ACC112 (cell line): Measurements from ENCODE around the gene CTAGE6.
"Not testable (repeated sequence)": the region's sequence is repeated elsewhere in the genome, so short reads cannot be mapped to it uniquely, and the experiment has no call there.

Experiments
- H2AFZ ChIP-seq: fragments of 200-600 bp; sonication (generic); one replicate; pipeline ENCODE4 v1.6.0; 2017; ENCODE audit warnings: antibody characterized with exemption, low read length; ENCODE audit not compliant: unreplicated experiment
- H3K27ac ChIP-seq: fragments of 200-600 bp; sonication (generic); 2 replicates; pipeline ENCODE4 v1.5.1; 2014; ENCODE audit warnings: low read depth, mild to moderate bottlenecking, antibody characterized with exemption, low read length, moderate library complexity
- H3K27me3 ChIP-seq: fragments of 200-600 bp; sonication (generic); 2 replicates; pipeline ENCODE4 v1.6.1; 2014; ENCODE audit warnings: mild to moderate bottlenecking, antibody characterized with exemption, low read length, moderate library complexity, mixed read lengths; ENCODE audit not compliant: insufficient read depth
- H3K36me3 ChIP-seq: fragments of 200-600 bp; sonication (generic); 2 replicates; pipeline ENCODE4 v1.6.1; 2016; ENCODE audit warnings: mild to moderate bottlenecking, antibody characterized with exemption, low read length, moderate library complexity, mixed read lengths; ENCODE audit not compliant: insufficient read depth
- H3K4me1 ChIP-seq: fragments of 200-600 bp; sonication (generic); one replicate; pipeline ENCODE4 v1.6.1; 2016; ENCODE audit warnings: low read length, mixed read lengths; ENCODE audit not compliant: insufficient read depth, unreplicated experiment, control insufficient read depth
- H3K4me3 ChIP-seq: fragments of 200-600 bp; sonication (generic); 2 replicates; pipeline ENCODE4 v1.5.1; 2014; ENCODE audit warnings: mild to moderate bottlenecking, low read depth, low read length
- H3K79me2 ChIP-seq: fragments of 200-600 bp; sonication (generic); one replicate; pipeline ENCODE4 v1.6.0; 2016; ENCODE audit warnings: low read length; ENCODE audit not compliant: control insufficient read depth, unreplicated experiment, insufficient read depth

The CTAGE6 gene, protein sequence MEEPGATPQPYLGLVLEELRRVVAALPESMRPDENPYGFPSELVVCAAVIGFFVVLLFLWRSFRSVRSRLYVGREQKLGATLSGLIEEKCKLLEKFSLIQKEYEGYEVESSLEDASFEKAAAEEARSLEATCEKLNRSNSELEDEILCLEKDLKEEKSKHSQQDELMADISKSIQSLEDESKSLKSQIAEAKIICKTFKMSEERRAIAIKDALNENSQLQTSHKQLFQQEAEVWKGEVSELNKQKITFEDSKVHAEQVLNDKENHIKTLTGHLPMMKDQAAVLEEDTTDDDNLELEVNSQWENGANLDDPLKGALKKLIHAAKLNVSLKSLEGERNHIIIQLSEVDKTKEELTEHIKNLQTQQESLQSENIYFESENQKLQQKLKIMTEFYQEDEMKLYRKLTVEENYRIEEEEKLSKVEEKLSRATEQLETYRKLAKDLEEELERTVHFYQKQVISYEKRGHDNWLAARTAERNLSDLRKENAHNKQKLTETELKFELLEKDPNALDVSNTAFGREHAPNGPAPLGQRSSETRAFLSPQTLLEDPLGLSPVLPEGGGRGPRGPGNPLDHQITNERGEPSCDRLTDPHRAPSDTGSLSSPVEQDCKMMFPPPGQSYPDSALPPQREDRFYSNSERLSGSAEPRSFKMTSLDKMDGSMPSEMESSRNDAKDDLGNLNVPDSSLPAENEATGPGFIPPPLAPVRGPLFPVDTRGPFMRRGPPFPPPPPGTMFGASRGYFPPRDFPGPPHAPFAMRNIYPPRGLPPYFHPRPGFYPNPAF

DNA sequence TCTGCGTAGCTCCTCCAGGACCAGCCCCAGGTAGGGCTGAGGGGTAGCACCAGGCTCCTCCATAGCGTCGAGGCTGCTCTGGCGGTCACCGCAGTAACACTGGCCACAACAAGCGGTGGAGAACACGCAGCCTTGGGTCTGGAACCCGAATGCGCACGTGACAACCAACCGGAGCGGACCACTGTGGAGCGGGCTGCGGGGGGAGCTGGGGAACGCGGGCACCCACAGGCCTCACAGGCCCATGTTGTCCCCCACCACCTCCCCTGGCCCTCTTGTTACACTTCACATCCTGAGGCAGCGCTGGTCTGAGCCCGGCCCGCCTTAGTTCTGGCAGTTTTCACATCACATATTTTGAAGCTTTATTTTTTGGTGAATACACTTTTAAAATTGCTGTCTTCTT is at the start of gene CTAGE6:
TSS of gene CTAGE6 (minus strand) at position 101 of the 400 bp plus-strand sequence. CDS start at position 63, 38 bp downstream.
- not testable (repeated sequence) for H3K27me3 ChIP-seq, H3K79me2 ChIP-seq, H2AFZ ChIP-seq, H3K4me1 ChIP-seq, H3K4me3 ChIP-seq, H3K36me3 ChIP-seq, H3K27ac ChIP-seq

DNA sequence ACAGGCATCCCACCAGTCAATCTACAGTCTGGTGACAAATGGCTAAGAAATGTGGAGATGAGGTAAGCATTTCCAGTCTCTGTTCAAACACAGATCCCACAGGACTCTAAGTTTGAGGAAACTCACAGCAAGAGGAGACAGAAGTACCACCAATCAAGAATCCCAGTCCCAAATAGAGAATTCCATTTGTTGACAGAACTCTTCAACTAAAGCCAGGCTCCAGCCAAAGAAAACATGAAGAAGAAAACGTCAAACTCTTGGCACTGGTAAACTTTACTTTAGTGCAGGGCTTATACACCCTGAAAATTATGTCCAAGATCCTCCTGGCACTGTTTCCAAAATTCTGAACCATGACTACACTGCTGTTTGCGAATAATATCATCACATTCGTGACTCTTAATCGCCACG is 49.2 kb upstream of the CTAGE6 start:
- not testable (repeated sequence) for H3K27me3 ChIP-seq, H3K36me3 ChIP-seq, H3K4me1 ChIP-seq, H3K4me3 ChIP-seq, H2AFZ ChIP-seq, H3K27ac ChIP-seq, H3K79me2 ChIP-seq

- H2AFZ ChIP-seq, H3K4me3 ChIP-seq, H3K27ac ChIP-seq, H3K4me1 ChIP-seq, H3K79me2 ChIP-seq, H3K36me3 ChIP-seq, H3K27me3 ChIP-seq: not testable (repeated sequence)
Observed at GRCh38 chr7:143797896-143798290, 40.4 kb upstream of the CTAGE6 start.

GRCh38 chr7:143797119-143797895 is 39.8 kb upstream of the CTAGE6 start:
- not testable (repeated sequence) for H3K27me3 ChIP-seq, H3K27ac ChIP-seq, H2AFZ ChIP-seq, H3K4me3 ChIP-seq, H3K4me1 ChIP-seq, H3K79me2 ChIP-seq, H3K36me3 ChIP-seq

- not testable (repeated sequence) for H3K27ac ChIP-seq, H3K27me3 ChIP-seq, H2AFZ ChIP-seq, H3K36me3 ChIP-seq, H3K79me2 ChIP-seq, H3K4me3 ChIP-seq, H3K4me1 ChIP-seq
Observed at GRCh38 chr7:143795653-143796052, 38.2 kb upstream of the CTAGE6 start.

DNA sequence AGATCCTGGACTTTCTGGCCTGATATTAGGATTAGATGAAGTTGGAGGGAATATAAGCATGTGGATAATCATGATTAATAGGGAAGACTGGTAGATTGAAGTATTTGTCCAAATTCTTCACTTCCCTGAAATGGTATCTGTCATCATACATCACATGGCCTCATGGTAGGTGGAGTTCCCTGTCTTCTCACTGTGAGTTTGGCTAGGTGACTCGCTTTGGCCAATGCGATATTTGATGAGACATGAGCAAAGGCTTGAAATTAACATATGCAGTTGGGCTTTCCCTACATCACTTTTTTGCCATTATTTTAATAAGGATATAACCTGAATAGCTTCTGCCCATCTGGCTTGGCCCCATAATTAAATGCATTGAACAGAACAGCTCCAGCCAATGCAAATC is 35.1 kb upstream of the CTAGE6 start:
- H3K79me2 ChIP-seq, H3K27me3 ChIP-seq, H3K27ac ChIP-seq, H3K36me3 ChIP-seq, H3K4me3 ChIP-seq, H2AFZ ChIP-seq, H3K4me1 ChIP-seq: not testable (repeated sequence)

DNA sequence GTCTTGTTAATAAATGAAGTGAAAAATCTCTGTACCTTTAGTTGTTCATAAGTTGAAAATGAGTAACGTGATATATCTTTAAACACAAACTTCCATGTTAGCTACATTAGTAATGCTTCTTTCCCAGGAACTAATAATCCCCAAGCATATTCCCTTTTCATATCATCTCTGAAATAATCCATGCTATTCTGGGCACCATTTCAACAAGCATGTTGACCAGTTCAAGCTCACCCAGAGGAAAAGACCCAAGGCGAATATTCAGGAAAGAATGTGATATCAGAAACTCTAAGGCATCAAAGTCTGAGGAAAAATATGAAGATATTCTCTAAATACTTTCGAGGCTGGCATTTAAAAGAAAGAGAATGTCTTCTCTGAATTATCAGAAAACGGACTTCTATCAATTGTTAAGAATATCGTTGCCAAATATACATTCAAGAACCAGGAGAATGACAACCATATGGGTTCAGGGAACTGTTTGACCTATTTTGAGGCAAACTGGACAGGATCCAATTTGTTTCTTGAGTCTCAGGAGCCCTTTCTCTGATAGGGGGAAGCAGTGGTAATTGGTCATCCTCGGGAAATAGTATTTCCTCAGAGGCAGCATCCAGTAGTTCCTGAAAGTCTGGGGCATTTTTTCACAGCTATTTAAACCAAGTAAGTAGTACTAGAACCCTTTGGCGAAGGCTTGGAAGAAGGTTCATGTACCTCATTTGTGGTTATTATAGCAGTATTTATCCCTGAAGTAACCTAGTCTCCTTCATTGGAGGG is 28.1 kb upstream of the CTAGE6 start:
- H3K27ac ChIP-seq, H3K4me3 ChIP-seq, H3K4me1 ChIP-seq, H3K27me3 ChIP-seq, H3K79me2 ChIP-seq, H2AFZ ChIP-seq, H3K36me3 ChIP-seq: not testable (repeated sequence)

DNA sequence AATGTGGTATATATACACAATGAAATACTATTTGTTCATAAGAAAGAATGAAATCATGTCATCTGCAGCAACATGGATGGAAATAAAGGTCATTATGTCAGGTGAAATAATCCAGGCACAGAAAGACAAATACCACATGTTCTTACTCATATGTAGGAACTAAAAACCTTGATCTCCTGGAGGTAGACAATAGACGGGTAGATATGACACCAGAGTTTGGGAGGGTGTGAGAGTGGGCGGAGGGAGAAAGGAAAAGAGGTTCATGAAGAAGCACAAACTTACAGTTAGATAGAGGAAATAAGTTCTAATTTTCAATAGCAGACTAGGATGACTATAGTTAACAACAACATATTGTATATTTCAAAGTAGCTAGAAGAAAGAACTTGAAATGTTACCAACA is 22.1 kb upstream of the CTAGE6 start:
- not testable (repeated sequence) for H3K36me3 ChIP-seq, H3K4me3 ChIP-seq, H3K27ac ChIP-seq, H3K4me1 ChIP-seq, H3K79me2 ChIP-seq, H3K27me3 ChIP-seq, H2AFZ ChIP-seq

- H3K4me1 ChIP-seq, H2AFZ ChIP-seq, H3K79me2 ChIP-seq, H3K36me3 ChIP-seq, H3K4me3 ChIP-seq, H3K27me3 ChIP-seq, H3K27ac ChIP-seq: not testable (repeated sequence)
Observed at GRCh38 chr7:143772738-143773468, 15.4 kb upstream of the CTAGE6 start.

DNA sequence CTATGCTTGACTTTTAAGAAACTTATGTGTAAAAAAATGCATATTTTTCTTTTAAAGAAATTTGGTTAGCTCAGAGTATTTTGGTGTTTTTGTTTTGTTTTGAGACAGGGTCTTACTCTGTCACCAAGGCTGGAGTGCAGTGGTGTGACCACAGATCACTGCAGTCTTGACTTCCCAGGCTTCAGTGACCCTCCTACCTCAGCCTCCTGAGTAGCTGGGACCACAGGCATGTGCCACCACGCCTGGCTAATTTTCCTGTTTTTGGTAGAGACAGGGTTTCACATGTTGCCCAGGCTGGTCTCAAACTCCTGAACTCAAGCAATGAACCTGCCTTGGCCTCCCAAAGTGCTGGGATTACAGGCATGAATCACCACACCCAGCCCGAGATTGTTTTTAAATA is 10.0 kb upstream of the CTAGE6 start:
- H2AFZ ChIP-seq, H3K4me1 ChIP-seq, H3K27ac ChIP-seq, H3K27me3 ChIP-seq, H3K4me3 ChIP-seq, H3K36me3 ChIP-seq, H3K79me2 ChIP-seq: not testable (repeated sequence)
